CD4-positive, alpha-beta T cell (primary cell): ENCODE measurements around the gene COL10A1. TPM values are rescaled to one million over a fixed set of nuclear protein-coding genes. Genes with fewer than 3 reads are reported as not detected.

ENCODE experiments used
- ATAC-seq: fragments of 200-7000 bp; cut with Tn5 transposase; one replicate; pipeline ENCODE4 v1.10.0; 2022; ENCODE audit warnings: mild to moderate bottlenecking; ENCODE audit not compliant: poor library complexity
- CTCF ChIA-PET: fragments of 350-600 bp; sonication (Branson Sonifier 250); formaldehyde crosslinking; loops from one replicate; lab custom pipeline; 2021; ENCODE audit warnings: antibody characterized with exemption, inconsistent platforms; lab: Charles Lee
- POLR2A ChIA-PET: fragments of 350-600 bp; sonication (Branson Sonifier 250); formaldehyde crosslinking; loops from one replicate; lab custom pipeline; 2021; ENCODE audit warnings: antibody characterized with exemption, inconsistent platforms; lab: Charles Lee
- DNase-seq, 14 experiments: peaks; one replicate each; pipeline ENCODE4 v3.0.0-alpha.2; 2013 to 2020; ENCODE audit warnings: mixed read lengths in 2 of 14
- H3K27ac ChIP-seq, 2 donors: one replicate each; pipeline versions ENCODE4 v1.5.1 to v1.7.0; 2013; ENCODE audit warnings: low read length in 2 of 2, low read depth in 1 of 2, mild to moderate bottlenecking in 1 of 2
- H3K27me3 ChIP-seq, 2 experiments: 1 replicate in 1 of 2; 2 replicates in 1 of 2; pipeline versions ENCODE4 v1.6.1 to v1.7.0; 2013; ENCODE audit warnings: low read length in 2 of 2, control low read depth in 1 of 2, mild to moderate bottlenecking in 1 of 2, moderate library complexity in 1 of 2; ENCODE audit not compliant: insufficient read depth in 2 of 2, control insufficient read depth in 1 of 2
- H3K36me3 ChIP-seq: one replicate; pipeline ENCODE4 v1.6.1; 2013; ENCODE audit warnings: low read length, control low read depth; ENCODE audit not compliant: insufficient read depth
- H3K4me1 ChIP-seq: one replicate; pipeline ENCODE4 v1.6.1; 2013; ENCODE audit warnings: low read length, control low read depth; ENCODE audit not compliant: insufficient read depth
- H3K4me3 ChIP-seq: one replicate; pipeline ENCODE4 v1.5.1; 2013; ENCODE audit warnings: mild to moderate bottlenecking, low read length, moderate library complexity
- H3K9me3 ChIP-seq, 2 experiments: 1 replicate in 1 of 2; 2 replicates in 1 of 2; pipeline versions ENCODE4 v1.6.1 to v1.7.0; 2013; ENCODE audit warnings: low read length in 2 of 2, mild to moderate bottlenecking in 2 of 2, control low read depth in 1 of 2, moderate library complexity in 1 of 2; ENCODE audit not compliant: control insufficient read depth in 1 of 2, insufficient read depth in 1 of 2
- H3K27ac Mint-ChIP-seq: one replicate; pipeline ENCODE4 v1.8.0; 2020; ENCODE audit warnings: mixed read lengths
- H3K27me3 Mint-ChIP-seq: one replicate; pipeline ENCODE4 v1.8.0; 2021; ENCODE audit warnings: mixed read lengths
- H3K36me3 Mint-ChIP-seq: one replicate; pipeline ENCODE4 v1.8.0; 2021; ENCODE audit warnings: low read depth, mixed read lengths
- H3K4me1 Mint-ChIP-seq: one replicate; pipeline ENCODE4 v1.8.0; 2021; ENCODE audit warnings: low read depth, mixed read lengths
- H3K4me3 Mint-ChIP-seq: one replicate; pipeline ENCODE4 v1.8.0; 2020; ENCODE audit warnings: mild to moderate bottlenecking, mixed read lengths
- H3K9me3 Mint-ChIP-seq: one replicate; pipeline ENCODE4 v1.8.0; 2020; ENCODE audit warnings: mixed read lengths
- intact Hi-C, 2 experiments: fragments of 100-400 bp; cut with DNase I in 1 of 2; cut with micrococcal nuclease in 1 of 2; formaldehyde crosslinking; loops; one replicate each; pipeline versions ENCODE4 v1.15.1 to v1.9.0; 2023 to 2025; cut with DNase I, micrococcal nuclease
- total RNA-seq, 174 experiments: library from RNA in 2 of 174; stranded (reverse) in 2 of 174; gene quantifications; one replicate each; pipeline ENCODE4 v1.2.3 and lab custom pipeline; 2021 to 2026
- TF ChIP-seq, protein P1 (sequence below): fragments of 200-600 bp; IDR thresholded peaks from one replicate; pipeline ENCODE4 v1.8.0; 2022; ENCODE audit warnings: antibody characterized with exemption, mild to moderate bottlenecking

The COL10A1 gene
- total RNA-seq, 2 experiments from 2014 or later = not detected

DNA sequence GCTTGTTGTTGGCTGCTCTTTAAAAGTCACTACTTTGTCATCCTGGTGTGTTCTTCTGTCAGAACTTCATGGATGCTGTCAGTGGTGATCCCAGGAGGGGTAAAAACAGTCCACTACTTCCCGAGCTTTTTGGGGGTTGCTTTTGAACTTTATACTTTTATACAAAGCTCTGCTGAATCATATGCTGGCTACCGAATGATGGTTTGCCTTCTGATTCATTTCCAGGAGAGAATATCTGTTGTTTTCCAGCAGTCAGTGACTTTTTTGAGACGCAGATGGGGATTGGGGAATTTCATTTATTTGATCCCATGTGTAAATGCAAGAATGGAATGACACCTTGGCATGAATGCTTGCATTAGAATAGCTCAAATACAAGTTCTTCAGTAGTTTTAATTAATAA, 32.7 kb upstream of the COL10A1 start:
- H3K36me3 Mint-ChIP-seq = peaks cover 70% of the 10 kb centered on the region
- Histone ChIP-seq H3K4me1 (no peaks in the 10 kb centered on the region), H3K27ac (no peak overlapping the region), H3K36me3 (peaks cover 12% of the 10 kb centered on the region), H3K27me3 (no peaks in the 10 kb centered on the region), H3K4me3 (no peak overlapping the region), H3K9me3 (peaks cover 0 to 5% of the 10 kb centered on the region in 2 experiments)
- no peak for ATAC-seq
- DNase-seq = no peak
- H3K4me1 Mint-ChIP-seq = peaks cover 5% of the 10 kb centered on the region
- peaks cover 10% of the 10 kb centered on the region for H3K9me3 Mint-ChIP-seq
- CTCF ChIA-PET = no interaction called here
- no peak overlapping the region for H3K27ac Mint-ChIP-seq
- POLR2A ChIA-PET = no interaction called here
- no peaks in the 10 kb centered on the region for H3K27me3 Mint-ChIP-seq
- TF ChIP-seq, protein P1, sequence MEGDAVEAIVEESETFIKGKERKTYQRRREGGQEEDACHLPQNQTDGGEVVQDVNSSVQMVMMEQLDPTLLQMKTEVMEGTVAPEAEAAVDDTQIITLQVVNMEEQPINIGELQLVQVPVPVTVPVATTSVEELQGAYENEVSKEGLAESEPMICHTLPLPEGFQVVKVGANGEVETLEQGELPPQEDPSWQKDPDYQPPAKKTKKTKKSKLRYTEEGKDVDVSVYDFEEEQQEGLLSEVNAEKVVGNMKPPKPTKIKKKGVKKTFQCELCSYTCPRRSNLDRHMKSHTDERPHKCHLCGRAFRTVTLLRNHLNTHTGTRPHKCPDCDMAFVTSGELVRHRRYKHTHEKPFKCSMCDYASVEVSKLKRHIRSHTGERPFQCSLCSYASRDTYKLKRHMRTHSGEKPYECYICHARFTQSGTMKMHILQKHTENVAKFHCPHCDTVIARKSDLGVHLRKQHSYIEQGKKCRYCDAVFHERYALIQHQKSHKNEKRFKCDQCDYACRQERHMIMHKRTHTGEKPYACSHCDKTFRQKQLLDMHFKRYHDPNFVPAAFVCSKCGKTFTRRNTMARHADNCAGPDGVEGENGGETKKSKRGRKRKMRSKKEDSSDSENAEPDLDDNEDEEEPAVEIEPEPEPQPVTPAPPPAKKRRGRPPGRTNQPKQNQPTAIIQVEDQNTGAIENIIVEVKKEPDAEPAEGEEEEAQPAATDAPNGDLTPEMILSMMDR = no peak
- no peak overlapping the region for H3K4me3 Mint-ChIP-seq
- intact Hi-C loops = no loop called here

DNA sequence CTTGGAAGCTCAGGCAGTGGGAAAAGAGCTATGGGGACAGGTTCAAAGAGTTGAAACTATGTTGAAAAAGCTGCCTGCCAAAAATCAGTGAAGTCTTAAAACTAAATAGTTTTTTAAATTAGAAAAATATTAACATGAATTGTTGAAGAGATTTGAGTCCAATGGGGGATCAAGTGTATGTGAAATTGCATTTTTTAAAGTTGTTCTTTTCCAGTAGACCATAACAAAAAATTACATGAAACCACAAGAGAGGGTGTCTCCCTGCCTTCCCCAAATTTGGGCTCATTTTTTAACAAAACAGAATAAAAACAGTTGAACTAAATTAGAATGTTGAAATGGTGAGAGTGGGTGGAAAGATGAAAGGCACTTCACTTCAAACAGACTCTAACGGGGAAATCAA, 31.5 kb upstream of the COL10A1 start:
- peaks cover 4% of the 10 kb centered on the region for H3K9me3 Mint-ChIP-seq
- no peak overlapping the region for H3K27ac Mint-ChIP-seq
- no peaks in the 10 kb centered on the region for H3K4me1 ChIP-seq
- H3K9me3 ChIP-seq = no peaks in the 10 kb centered on the region
- POLR2A ChIA-PET = no interaction called here
- H3K4me1 Mint-ChIP-seq = peaks cover 5% of the 10 kb centered on the region
- H3K4me3 Mint-ChIP-seq = no peak overlapping the region
- TF ChIP-seq, protein P1 = no peak
- intact Hi-C loops = no loop called here
- peaks cover 12% of the 10 kb centered on the region for H3K36me3 ChIP-seq
- no peak overlapping the region for H3K27ac ChIP-seq
- DNase-seq = no peak
- CTCF ChIA-PET = no interaction called here
- H3K36me3 Mint-ChIP-seq = peaks cover 58% of the 10 kb centered on the region
- H3K27me3 Mint-ChIP-seq = no peaks in the 10 kb centered on the region
- no peak for ATAC-seq
- H3K4me3 ChIP-seq = no peak overlapping the region
- H3K27me3 ChIP-seq = no peaks in the 10 kb centered on the region

DNA sequence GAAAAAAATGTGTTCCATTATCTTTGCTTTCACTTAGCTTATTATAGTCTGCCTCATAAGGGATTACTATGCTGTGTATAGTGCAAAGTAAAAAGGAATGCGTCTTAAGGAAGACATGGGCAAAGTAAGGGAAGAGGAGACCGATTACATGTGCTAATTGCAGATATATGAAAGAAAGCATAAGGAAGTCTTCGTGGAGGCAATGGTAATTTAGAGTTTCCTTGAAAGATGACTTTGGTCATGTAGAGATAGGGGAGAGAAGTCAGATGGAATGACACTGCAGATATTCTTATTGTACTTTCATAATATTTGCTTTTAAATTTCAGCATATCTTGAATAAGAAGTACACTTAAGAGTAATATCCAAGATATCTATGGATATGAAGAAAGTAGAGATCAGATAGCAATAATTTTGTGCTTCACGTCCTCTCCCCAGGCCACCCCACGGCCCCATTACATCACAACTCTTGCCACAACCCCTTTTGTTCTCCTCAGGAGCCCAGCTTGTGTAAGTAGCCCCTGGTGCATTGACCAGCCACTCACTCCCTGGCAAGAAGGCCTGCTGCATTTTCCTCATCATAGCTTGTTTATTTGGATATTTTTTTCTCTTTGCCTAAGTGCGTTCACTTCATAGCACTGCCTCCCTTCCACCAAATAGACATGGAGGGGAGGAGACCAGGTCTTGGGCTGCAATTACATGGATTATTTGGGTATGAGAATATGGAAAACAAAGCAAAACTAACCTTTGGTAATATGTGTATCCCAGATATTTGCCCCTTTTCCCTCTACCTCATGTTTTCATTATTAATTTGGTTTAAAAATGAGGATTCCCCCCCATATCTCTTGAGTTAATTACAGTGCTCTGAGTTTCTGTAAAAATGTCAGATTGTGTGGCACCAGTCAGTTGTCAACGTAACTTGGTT, 30.7 kb upstream of the COL10A1 start:
- peaks cover 4% of the 10 kb centered on the region for H3K9me3 Mint-ChIP-seq
- ChIA-PET CTCF (no interaction called here), POLR2A (no interaction called here)
- H3K27me3 Mint-ChIP-seq = no peaks in the 10 kb centered on the region
- H3K36me3 Mint-ChIP-seq = peaks cover 51% of the 10 kb centered on the region
- intact Hi-C loops = no loop called here
- no peak overlapping the region for H3K27ac ChIP-seq
- H3K27ac Mint-ChIP-seq = no peak overlapping the region
- no peaks in the 10 kb centered on the region for H3K4me1 ChIP-seq
- DNase-seq (no peak), ATAC-seq (no peak)
- peaks cover 12% of the 10 kb centered on the region for H3K36me3 ChIP-seq
- H3K4me1 Mint-ChIP-seq = peaks cover 5% of the 10 kb centered on the region
- H3K4me3 ChIP-seq = no peak overlapping the region
- H3K9me3 ChIP-seq = no peaks in the 10 kb centered on the region
- TF ChIP-seq, protein P1 = no peak
- no peaks in the 10 kb centered on the region for H3K27me3 ChIP-seq
- H3K4me3 Mint-ChIP-seq = no peak overlapping the region
